Measurements from ENCODE around the gene CD81. TPM values are rescaled to one million over a fixed set of nuclear protein-coding genes. Genes with fewer than 3 reads are reported as not detected.
A peak's percentile ranks its signal among the peaks of the same experiment; 100 is the strongest.

Gene CD81
- total and polyA plus RNA-seq, 8 donors = 595 to 754 (median 652) TPM

DNA sequence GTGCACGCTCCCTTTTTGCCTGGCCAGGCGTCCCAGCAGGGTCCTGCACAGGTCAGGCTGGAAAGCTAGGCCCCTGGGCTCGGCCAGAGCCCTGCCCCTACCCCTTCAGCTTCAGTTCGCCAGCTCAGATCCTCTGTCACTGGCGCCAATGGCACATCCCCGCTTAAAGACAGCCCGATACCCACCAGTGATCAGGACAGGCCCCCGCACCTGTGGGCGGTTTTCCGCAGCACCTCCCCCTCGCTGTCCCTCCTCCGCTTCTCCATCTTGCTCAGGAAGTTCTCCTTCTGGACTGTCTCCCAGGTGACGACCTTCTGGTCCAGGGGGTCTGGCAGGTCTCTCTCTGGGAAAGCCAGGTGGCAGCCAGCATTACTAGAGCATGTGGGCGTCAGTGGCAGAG, 29.3 kb downstream of the CD81 start:
- TF ChIP-seq, protein P1, sequence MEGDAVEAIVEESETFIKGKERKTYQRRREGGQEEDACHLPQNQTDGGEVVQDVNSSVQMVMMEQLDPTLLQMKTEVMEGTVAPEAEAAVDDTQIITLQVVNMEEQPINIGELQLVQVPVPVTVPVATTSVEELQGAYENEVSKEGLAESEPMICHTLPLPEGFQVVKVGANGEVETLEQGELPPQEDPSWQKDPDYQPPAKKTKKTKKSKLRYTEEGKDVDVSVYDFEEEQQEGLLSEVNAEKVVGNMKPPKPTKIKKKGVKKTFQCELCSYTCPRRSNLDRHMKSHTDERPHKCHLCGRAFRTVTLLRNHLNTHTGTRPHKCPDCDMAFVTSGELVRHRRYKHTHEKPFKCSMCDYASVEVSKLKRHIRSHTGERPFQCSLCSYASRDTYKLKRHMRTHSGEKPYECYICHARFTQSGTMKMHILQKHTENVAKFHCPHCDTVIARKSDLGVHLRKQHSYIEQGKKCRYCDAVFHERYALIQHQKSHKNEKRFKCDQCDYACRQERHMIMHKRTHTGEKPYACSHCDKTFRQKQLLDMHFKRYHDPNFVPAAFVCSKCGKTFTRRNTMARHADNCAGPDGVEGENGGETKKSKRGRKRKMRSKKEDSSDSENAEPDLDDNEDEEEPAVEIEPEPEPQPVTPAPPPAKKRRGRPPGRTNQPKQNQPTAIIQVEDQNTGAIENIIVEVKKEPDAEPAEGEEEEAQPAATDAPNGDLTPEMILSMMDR (IDR thresholded peaks at IDR 0.05) = no peak
- no peak overlapping the region for H3K4me3 ChIP-seq
- intact Hi-C loops (cut with DNase I) = no loop called here
- DNase-seq = no peak
- peaks cover 6 to 11% of the 10 kb centered on the region in 2 donors for H3K4me1 ChIP-seq
- no peak for ATAC-seq
- H3K9me3 ChIP-seq = no peaks in the 10 kb centered on the region
- H3K36me3 ChIP-seq = peaks cover 0 to 30% of the 10 kb centered on the region in 2 donors
- H3K27me3 ChIP-seq = peaks cover 0 to 21% of the 10 kb centered on the region in 2 donors
- H3K27ac ChIP-seq = no peak overlapping the region

DNA sequence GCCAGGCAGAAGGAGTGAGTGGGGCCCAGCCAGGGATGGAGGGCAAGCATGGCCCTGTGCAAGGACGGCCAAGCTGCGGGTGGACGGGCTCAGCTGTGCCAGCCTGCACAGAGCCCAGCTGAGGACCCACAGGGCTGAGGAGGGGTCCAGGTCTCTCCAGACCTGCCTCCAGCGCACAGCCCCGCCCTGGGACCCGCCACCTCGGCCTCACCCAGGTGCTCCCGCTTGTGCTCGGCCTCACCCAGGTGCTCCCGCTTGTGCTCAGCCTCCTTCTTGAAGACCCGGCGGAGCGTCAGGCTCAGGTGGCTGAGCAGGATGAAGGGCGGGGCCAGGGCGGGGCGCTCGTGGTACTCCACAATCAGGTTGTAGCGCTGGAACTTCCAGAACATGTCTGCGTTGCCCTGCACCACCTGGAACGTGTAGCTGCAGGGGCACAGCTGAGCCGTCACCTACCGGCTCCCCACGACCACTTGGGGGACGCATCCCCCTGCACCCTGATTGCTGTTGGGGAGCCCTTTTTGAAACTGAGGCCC, 29.8 kb downstream of the CD81 start:
- Histone ChIP-seq H3K27me3 (peaks cover 0 to 21% of the 10 kb centered on the region in 2 donors), H3K4me3 (no peak overlapping the region), H3K36me3 (peaks cover 0 to 29% of the 10 kb centered on the region in 2 donors), H3K4me1 (peaks cover under 1 to 6% of the 10 kb centered on the region in 2 donors), H3K27ac (no peak overlapping the region), H3K9me3 (no peaks in the 10 kb centered on the region)
- no peak for ATAC-seq
- TF ChIP-seq, protein P1 (IDR thresholded peaks at IDR 0.05) = no peak
- intact Hi-C loops (cut with DNase I) = no loop called here
- DNase-seq = no peak

DNA sequence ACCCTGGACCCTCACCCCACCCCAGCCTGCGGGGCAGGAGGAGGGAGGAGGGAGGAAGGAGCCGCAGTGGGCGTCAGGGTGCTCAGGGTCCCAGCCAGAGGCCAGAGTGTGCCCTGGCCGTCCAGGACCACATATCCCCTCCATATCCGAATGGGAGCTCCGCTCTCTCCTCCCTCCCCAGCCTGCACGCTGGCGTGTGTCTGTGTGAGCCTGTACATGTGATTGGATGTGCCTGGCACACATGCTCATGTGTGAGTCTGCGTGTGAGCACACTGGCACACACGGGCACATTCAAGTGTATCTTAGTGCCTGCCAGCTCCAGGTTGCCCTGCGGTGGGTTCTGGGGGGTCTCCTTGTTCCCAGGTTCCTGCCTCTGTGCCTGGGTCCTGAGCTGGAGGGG, 31.6 kb downstream of the CD81 start:
- intact Hi-C loops (cut with DNase I) = no loop called here
- Histone ChIP-seq H3K27ac (no peak overlapping the region), H3K36me3 (peaks cover 0 to 12% of the 10 kb centered on the region in 2 donors), H3K27me3 (peaks cover 0 to 21% of the 10 kb centered on the region in 2 donors), H3K4me3 (no peak overlapping the region), H3K9me3 (no peaks in the 10 kb centered on the region), H3K4me1 (no peaks in the 10 kb centered on the region)
- TF ChIP-seq, protein P1 (IDR thresholded peaks at IDR 0.05) = no peak
- no peak for DNase-seq
- no peak for ATAC-seq

DNA sequence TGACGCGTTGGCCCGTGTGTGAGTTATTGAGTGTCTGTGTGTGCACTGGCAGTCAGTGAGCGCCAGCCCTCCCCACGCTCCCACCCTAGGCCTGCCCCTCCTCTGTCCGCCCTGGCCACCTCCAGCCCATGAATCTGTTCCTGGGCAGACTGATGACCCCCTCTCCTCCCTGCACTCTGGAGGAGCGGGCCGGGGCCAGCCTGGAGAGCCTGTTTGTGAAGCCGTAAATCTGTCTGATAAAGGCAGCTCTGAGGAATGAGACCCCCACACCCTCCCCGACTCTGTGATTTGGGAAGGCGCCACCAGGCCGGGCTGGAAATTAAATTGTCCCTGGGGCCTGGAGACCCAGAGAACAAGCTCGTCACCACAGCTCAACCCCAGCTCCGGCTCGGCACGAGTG, 32.0 kb downstream of the CD81 start:
- TF ChIP-seq, protein P1 (IDR thresholded peaks at IDR 0.05) = no peak
- intact Hi-C loops (cut with DNase I) = no loop called here
- ATAC-seq (no peak), DNase-seq (peak in 1 of 4 donors; percentile 46)
- H3K27ac ChIP-seq = no peak overlapping the region
- peaks cover 0 to 7% of the 10 kb centered on the region in 2 donors for H3K36me3 ChIP-seq
- H3K4me1 ChIP-seq = no peaks in the 10 kb centered on the region
- peaks cover 0 to 21% of the 10 kb centered on the region in 2 donors for H3K27me3 ChIP-seq
- no peaks in the 10 kb centered on the region for H3K9me3 ChIP-seq
- no peak overlapping the region for H3K4me3 ChIP-seq

DNA sequence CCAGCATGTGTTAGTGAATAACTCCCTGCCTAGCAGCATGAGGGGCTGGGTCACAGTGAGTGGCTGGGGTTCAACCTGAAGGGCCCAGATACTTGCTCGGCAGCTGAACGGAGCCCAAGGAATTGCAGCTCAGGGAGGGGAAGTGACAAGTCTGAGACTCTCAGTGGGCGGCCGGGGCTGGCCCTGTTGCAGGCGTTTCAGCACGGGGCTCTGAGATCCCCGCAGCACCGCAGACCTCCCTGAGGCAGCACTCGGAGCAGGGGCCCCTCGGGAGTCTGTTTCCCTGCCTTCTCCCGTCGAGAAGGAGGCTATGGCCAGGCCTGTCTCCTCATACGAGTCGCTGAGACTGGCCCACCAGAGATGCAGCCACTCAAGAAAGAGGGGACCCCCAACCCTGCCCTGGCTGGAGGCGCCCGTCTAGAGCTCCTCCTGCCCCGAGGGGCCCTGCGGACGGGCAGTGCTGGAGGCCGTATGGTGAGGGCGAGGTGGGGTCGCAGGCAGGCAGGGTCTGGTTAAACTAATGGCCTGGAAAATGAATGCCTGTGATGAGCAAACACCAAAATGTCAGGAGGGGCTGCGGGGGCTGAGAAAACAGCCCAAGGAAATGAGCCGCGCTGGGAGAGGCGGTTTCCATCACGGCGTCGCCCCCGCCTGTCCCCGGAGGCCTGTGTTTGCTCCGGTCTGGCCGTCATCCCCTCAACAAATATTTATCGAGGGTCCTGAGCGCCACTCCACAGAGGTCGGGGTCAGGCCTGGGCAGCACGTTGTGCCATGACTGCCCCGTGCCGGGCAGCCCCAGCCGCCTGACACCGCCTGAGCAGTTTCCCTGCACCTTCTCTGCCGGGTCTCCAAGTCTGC, 32.7 kb downstream of the CD81 start:
- ATAC-seq (no peak), DNase-seq (no peak)
- H3K4me1 ChIP-seq = no peaks in the 10 kb centered on the region
- H3K27me3 ChIP-seq = peaks cover 0 to 22% of the 10 kb centered on the region in 2 donors
- intact Hi-C loops (cut with DNase I) = loop anchor here in 1 of 2 donors (10.0 kb wide), 1 partner anchor 105 kb away; the partner anchor contains the start of genes C11orf21 and TSPAN32
- H3K9me3 ChIP-seq = no peaks in the 10 kb centered on the region
- no peak overlapping the region for H3K4me3 ChIP-seq
- no peak overlapping the region for H3K27ac ChIP-seq
- TF ChIP-seq, protein P1 (IDR thresholded peaks at IDR 0.05) = no peak
- H3K36me3 ChIP-seq = no peaks in the 10 kb centered on the region
